Right lung (tissue), 5 donors: ENCODE results near the gene ADCY1. TPM values are rescaled to one million over a fixed set of nuclear protein-coding genes. Genes with fewer than 3 reads are reported as not detected.

ENCODE experiments used
- DNase-seq, 2 donors: peaks; one replicate each; pipeline ENCODE4 v3.0.0-alpha.2; 2013
- polyA plus RNA-seq, 5 donors: library from polyadenylated mRNA; unstranded; fragments of 120-200 nt; gene quantifications; one replicate each; pipeline versions ENCODE4 v1.2.1 to v1.2.3, GENCODE V29; 2013; ENCODE audit warnings: inconsistent platforms in 1 of 5, low replicate concordance in 1 of 5; ENCODE audit not compliant: insufficient read length in 5 of 5, insufficient read depth in 1 of 5

The ADCY1 gene
- polyA plus RNA-seq, 5 donors: 1.9 to 2.9 (median 2.3) TPM

GRCh38 chr7:45689797-45690761 is 115.9 kb downstream of the ADCY1 start:
- DNase-seq: no peak

DNA sequence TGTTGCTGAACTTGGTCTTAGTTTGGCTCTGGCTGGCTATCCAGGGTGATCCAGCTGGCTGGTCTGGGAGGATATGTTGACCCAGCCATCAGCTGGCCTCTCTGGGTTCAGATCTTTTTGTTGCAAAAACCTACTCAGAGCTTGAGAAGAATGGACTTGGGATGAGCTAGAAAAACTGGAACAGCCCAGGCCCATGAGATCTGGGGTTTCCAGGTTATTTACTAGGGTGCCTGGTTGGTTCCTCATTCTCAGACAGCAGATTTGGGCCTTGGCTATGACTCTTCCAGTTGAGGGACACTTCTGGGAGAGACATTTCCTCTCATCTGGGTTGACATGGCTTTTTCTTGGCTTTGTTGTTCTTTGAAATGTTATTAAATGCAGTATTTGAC is 116.6 kb downstream of the ADCY1 start:
- DNase-seq: no peak

- no peak for DNase-seq
Measured at GRCh38 chr7:45691155-45691656, 117.0 kb downstream of the ADCY1 start.

GRCh38 chr7:45692031-45692430 is 117.9 kb downstream of the ADCY1 start:
- no peak for DNase-seq

DNA sequence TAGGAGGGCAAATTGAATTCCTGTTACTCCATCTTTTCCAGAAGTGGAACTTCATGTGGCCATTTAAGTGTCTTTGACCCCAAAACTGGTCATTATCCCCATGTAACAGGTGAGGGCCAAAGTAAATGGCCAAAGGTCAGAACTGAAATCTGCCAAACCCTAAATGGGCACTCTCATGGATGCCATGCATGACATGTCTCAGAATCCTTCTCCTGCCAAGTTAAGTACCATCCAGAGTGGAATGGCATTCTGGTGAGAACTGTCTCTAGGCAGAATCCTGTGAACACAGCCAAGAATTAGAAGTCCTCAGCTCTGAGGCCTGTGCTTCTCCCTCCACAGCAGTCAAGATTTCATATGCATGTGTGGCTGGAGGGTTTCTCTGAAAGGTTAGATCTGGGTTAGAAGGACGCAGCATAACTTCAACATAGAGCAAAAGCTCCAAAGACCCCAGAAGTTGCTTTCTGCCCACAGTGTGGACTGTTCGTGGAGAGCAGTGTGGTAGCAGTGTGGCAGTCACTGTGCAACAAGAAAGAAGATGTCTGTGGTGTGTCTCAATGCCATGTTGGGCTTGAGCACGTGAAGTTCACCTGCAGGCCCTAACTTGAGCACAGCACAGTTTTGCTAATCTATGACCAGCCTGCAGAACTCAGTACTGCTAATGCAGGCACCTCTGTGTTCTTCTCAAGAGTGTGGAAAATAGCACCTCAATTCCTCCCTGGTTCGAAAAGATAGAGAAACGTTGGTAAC is 121.3 kb downstream of the ADCY1 start:
- DNase-seq: no peak

DNA sequence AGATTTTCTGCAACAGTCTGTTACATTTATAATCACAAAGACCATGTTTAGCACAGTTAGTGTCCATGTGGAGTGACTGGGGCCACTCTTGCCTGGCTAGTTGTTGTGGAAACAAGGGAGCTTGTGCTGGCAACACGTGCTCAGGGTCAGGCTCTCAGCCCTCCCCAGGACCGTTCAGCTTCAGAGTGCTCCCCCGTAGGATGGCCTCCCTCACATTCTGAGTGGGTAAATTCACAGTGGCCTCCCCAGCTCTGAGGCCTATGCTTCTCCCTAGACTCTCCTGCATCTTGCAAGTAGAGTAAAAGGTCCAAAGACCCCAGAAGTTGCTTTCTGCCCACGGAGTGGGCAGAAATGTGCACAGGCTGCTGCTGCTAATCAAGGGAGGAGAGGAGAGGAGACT is 122.3 kb downstream of the ADCY1 start:
- no peak for DNase-seq

DNA sequence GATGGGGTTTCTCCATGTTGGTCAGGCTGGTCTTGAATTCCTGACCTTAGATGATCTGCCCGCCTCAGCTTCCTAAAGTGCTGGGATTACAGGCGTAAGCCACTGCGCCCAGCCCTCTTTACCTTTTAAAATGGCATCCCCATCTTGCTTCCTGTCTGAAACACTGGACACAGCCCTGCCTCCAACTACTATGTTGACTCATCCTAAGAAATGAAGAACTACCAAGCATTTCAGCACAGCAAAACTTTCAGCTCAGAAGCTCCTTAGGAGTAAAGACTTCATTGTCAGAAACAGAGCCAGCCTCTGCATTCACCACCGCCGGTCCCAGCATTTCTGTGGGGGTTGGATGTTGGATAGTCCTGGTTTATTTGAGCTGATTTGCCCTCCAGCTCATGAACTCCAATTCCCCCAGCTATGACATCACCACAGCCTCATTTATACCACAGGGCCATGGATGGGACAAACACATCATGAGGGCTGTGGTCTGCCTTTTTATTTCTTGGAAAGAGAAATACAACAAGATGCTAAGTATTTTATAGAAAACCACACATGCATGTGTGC is 123.5 kb downstream of the ADCY1 start:
- no peak for DNase-seq

GRCh38 chr7:45698303-45699014 is 124.3 kb downstream of the ADCY1 start:
- no peak for DNase-seq

DNA sequence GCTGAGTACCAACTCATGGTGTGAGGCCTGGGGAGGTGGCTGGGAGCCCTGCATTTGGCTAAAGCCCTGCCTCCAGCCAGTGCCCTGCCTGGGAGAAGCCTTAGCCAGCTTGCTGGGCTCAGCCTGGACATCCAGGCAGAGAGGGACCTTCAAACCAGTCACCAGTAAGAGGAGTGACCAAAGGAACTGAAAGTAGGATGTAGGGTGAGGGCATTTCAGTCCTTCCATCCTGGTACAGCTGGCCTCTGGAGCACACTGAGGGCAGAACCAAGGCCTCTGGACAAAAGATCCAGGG is 124.8 kb downstream of the ADCY1 start:
- no peak for DNase-seq

DNA sequence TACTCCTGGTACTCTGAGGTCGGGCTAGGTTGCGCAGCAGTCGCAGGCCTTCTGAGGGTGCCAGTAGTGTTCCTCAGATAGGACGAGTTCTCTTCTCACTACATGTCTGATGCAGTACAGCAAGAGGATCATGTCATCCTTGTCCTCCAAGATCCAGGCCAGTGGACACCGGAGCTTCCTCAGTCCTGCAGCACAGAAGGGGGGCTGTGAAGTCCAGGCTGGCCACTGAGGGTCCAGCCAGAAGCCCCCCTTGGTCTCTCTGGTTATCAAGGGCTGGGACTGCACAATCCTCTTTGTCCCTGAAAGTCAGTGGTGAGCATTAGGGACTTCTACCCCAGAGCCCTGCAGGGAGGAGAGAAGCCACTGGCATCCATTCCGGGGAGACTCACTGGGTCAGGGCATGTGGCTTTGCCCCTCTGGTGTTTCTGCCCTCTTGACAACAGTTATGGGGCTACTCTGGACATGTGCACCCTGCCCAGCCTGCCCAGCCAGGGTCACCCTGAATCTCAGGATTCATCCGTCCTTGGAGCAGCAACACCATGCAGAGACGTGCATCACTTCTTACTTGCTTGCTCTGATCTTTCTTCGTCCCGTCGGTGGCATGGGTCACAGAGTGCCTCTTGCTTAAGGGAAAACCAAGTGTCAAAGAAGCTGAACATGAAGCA is 125.7 kb downstream of the ADCY1 start:
- DNase-seq: no peak

DNA sequence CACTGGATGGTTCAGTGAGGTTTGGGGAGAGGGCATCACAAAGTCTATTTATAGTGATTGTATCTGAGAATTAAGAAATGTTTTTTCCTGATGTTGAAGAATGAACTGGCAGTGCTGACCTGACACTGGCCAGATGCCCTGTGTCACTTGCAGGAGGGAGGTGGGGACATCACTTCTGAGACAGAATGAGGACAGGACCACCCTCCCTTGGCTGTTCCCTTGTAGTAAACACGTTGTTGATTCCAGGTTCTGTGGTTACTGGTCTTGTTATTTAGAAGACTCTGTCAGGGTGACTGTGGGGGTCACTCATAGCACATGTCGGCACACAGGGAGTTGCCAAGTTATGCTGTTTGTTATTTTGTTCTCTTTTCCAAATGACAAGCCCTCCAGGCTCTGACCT is 126.4 kb downstream of the ADCY1 start:
- DNase-seq: peak in 1 of 2 donors; percentile 18

- DNase-seq: no peak
Measured at GRCh38 chr7:45701701-45702510, 127.7 kb downstream of the ADCY1 start.

- no peak for DNase-seq
Measured at GRCh38 chr7:45702751-45703150, 128.6 kb downstream of the ADCY1 start.

GRCh38 chr7:45703373-45703821 is 129.2 kb downstream of the ADCY1 start:
- DNase-seq: no peak

DNA sequence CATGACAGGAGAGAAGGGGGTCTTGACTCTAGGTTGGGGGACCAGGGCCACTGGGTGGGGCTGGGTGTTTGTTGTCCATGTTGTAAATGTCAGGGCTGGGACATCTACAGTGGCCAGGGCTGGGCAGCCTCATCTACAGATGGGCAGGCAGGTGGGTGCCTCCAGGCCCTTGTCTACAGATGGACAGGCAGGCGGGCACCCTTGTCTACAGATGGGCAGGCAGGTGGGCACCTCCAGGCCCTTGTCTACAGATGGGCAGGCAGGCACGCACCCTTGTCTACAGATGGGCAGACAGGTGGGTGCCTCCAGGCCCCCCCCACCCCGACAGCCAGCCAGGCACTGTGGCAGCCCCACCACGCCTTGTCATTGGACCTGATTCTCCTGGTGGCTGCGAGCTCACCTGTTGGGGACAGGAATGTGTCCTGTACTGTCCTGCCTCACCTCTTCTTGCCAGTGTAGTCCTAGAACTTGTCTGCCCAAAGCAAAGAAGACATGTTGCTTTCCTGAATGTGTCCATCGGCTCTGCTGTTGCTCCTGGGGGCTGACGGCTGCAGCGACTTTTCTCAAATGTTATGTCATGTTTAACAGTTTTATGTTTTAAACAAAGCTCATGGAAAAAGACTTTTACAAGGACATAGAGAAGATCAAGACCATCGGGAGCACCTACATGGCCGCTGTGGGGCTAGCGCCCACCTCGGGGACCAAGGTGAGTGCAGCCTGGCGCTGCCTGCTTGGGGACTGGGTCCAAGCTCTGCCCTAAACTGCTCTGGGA is 129.9 kb downstream of the ADCY1 start:
- no peak for DNase-seq

GRCh38 chr7:45704683-45705016 is 130.5 kb downstream of the ADCY1 start:
- no peak for DNase-seq

DNA sequence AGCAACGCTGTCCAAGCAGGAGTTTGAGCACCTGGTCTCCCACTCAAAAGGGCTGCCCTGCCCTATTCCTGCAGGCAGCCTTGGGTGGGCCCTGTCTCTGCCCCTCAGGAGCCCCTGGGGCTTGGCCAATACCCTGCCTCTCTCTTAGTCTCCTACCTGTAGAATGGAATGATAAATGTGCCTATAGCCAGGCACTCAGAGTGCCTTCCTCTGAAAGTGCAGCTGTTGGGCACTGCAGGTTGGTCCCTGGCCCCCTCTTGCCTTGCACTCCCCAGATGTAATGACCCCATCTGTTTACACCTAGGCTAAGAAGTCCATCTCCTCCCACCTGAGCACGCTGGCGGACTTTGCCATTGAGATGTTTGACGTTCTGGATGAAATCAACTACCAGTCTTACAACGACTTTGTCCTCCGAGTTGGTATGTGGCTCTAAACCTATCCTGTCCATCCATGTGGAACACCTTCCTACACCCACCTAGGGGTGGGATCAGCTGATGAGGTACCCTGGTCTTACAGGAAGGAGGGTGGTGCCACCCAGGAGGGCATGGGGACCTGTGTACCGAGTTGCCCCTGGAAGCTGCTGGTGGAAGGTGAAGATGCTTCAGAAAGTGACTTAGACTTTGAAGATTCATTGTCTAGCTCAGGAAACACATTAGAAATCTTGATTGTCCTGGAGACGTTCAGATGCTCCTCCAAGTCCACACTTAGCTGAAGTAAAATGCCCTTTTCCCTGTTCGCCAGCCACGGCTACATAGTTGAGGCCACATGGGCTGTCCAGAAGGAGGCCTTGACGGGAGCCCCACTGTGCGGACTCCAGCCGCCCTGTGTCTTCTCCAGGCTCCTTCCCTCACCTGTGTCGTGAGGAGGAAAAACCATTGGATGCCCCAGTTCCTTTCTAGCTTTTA is 134.1 kb downstream of the ADCY1 start:
- no peak for DNase-seq

DNA sequence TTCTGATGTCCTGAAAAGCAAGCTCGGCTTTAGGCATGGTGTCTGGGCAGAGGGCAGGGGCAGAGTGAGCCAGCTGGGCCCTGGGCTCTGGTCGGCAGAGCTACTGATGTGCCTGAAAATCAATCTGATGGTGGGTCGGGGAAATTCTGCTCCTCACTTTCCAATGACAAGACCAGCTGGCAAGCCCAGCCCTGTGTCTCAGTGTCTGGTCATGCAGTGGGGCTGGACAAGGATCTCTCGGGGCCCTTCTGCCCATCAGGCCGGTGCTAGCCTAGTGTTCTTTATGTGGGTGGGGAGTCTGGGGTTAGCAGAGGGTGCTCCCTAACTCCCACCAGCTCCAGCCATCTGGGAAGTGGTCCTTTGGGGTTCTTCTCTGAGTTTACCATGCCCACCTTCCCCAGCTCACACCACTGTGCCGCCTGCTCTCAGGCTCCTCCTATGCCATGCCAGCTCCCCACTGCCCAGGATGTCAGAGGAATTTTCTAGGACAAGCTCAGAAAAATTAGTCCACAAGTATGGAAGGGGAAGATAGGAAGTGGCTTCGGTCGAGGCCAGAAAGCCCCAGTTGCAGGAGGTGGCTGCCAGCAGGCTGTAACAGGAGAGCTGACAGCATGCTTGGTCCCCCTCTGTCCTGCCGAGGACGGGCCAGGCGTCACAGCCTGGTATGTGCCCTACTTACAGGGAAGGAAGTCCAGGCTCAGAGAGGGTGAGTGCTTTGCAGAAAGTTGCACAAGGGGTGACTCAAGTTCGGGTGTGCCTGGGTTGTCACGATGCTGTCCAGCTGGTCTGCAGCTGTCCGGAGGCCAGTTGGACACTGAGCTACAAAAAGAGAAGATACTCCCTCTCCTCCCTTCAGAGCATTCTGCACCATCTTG is 135.2 kb downstream of the ADCY1 start:
- no peak for DNase-seq
